22Rv1 (cell line): ENCODE data around the gene GEMIN4.

Experiments used
- ZFX ChIP-seq: fragments of 450-650 bp; IDR thresholded peaks from 2 replicates; pipeline ENCODE4 v1.6.1; 2017; ENCODE audit warnings: antibody characterized with exemption, borderline replicate concordance
- TF ChIP-seq, protein P1 (sequence below): fragments of 450-650 bp; IDR thresholded peaks from 2 replicates; pipeline ENCODE4 v1.5.1; 2017; ENCODE audit warnings: mild to moderate bottlenecking

DNA sequence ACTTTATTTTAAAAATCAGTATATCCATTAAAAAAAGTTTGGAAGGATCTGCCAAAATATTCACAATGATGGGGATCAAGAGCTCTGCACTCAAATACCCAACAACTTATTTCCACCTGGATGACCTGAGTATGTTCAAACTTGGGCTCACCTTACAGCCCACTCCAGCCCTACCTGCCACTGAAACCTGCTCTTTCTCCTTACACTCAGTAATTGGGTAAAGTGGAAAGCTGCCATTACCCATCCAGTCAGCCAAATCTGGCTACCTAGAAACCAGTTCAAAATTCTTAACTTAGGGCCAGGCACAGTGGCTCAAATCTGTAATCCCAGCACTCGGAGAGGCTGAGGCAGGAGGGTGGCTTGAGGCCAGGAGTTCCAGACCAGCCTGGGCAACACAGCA, 47.1 kb downstream of the GEMIN4 start:
- TF ChIP-seq, protein P1, sequence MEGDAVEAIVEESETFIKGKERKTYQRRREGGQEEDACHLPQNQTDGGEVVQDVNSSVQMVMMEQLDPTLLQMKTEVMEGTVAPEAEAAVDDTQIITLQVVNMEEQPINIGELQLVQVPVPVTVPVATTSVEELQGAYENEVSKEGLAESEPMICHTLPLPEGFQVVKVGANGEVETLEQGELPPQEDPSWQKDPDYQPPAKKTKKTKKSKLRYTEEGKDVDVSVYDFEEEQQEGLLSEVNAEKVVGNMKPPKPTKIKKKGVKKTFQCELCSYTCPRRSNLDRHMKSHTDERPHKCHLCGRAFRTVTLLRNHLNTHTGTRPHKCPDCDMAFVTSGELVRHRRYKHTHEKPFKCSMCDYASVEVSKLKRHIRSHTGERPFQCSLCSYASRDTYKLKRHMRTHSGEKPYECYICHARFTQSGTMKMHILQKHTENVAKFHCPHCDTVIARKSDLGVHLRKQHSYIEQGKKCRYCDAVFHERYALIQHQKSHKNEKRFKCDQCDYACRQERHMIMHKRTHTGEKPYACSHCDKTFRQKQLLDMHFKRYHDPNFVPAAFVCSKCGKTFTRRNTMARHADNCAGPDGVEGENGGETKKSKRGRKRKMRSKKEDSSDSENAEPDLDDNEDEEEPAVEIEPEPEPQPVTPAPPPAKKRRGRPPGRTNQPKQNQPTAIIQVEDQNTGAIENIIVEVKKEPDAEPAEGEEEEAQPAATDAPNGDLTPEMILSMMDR, result no peak
- no peak for TF ChIP-seq ZFX
